ENCODE results near the gene SIK2. TPM values are rescaled to one million over a fixed set of nuclear protein-coding genes. Genes with fewer than 3 reads are reported as not detected.

Gene SIK2
- total RNA-seq, 1 donor from 2014 or later: 8.2 TPM

- Histone ChIP-seq H3K36me3 (peaks cover 0 to 21% of the 10 kb centered on the region in 2 donors), H3K27ac (no peak overlapping the region), H3K4me1 (no peaks in the 10 kb centered on the region), H3K27me3 (no peaks in the 10 kb centered on the region), H3K4me3 (no peak overlapping the region), H3K9me3 (no peaks in the 10 kb centered on the region)
- DNase-seq (ENCODE audit: low spot score in 2 of 2): no peak
- intact Hi-C loops (cut with DNase I): no loop called here
- no peak for TF ChIP-seq CTCF (IDR thresholded peaks at IDR 0.05)
Measured at GRCh38 chr11:111671383-111671782, 69.1 kb downstream of the SIK2 start.

- Histone ChIP-seq H3K27me3 (no peaks in the 10 kb centered on the region), H3K4me3 (no peak overlapping the region), H3K4me1 (peaks cover 0 to 2% of the 10 kb centered on the region in 2 donors), H3K27ac (no peak overlapping the region), H3K36me3 (peaks cover 0 to 21% of the 10 kb centered on the region in 2 donors), H3K9me3 (no peaks in the 10 kb centered on the region)
- no peak for TF ChIP-seq CTCF (IDR thresholded peaks at IDR 0.05)
- DNase-seq (ENCODE audit: low spot score in 2 of 2): no peak
- intact Hi-C loops (cut with DNase I): no loop called here
Measured at GRCh38 chr11:111672949-111673348, 70.7 kb downstream of the SIK2 start.

GRCh38 chr11:111674941-111675340 lies 72.7 kb downstream of the SIK2 start:
- peaks cover 0 to 2% of the 10 kb centered on the region in 2 donors for H3K4me1 ChIP-seq
- peaks cover 0 to 21% of the 10 kb centered on the region in 2 donors for H3K36me3 ChIP-seq
- no peak for TF ChIP-seq CTCF (IDR thresholded peaks at IDR 0.05)
- no peak overlapping the region for H3K27ac ChIP-seq
- H3K27me3 ChIP-seq: no peaks in the 10 kb centered on the region
- intact Hi-C loops (cut with DNase I): no loop called here
- H3K9me3 ChIP-seq: no peaks in the 10 kb centered on the region
- no peak for DNase-seq (ENCODE audit: low spot score in 2 of 2)
- H3K4me3 ChIP-seq: no peak overlapping the region

- Histone ChIP-seq H3K27me3 (no peaks in the 10 kb centered on the region), H3K36me3 (peaks cover 0 to 21% of the 10 kb centered on the region in 2 donors), H3K4me1 (peaks cover 0 to 2% of the 10 kb centered on the region in 2 donors), H3K9me3 (no peaks in the 10 kb centered on the region), H3K4me3 (no peak overlapping the region), H3K27ac (no peak overlapping the region)
- intact Hi-C loops (cut with DNase I): no loop called here
- DNase-seq (ENCODE audit: low spot score in 2 of 2): no peak
- no peak for TF ChIP-seq CTCF (IDR thresholded peaks at IDR 0.05)
Measured at GRCh38 chr11:111675891-111676290, 73.6 kb downstream of the SIK2 start.

GRCh38 chr11:111676878-111677585 lies 74.8 kb downstream of the SIK2 start:
- Histone ChIP-seq H3K9me3 (no peaks in the 10 kb centered on the region), H3K27me3 (no peaks in the 10 kb centered on the region), H3K36me3 (peaks cover 0 to 12% of the 10 kb centered on the region in 2 donors), H3K4me3 (no peak overlapping the region), H3K4me1 (peaks cover 0 to 2% of the 10 kb centered on the region in 2 donors), H3K27ac (no peak overlapping the region)
- DNase-seq (ENCODE audit: low spot score in 2 of 2): no peak
- TF ChIP-seq CTCF (IDR thresholded peaks at IDR 0.05): no peak
- intact Hi-C loops (cut with DNase I): no loop called here

All from ascending aorta (tissue), 2 donors.